HL-60 (cell line): ENCODE measurements around the gene CLEC2D.
"Not testable (repeated sequence)": the region's sequence is repeated elsewhere in the genome, so short reads cannot be mapped to it uniquely, and the experiment has no call there.

Source experiments
- DNase-seq, 2 experiments: peaks; one replicate each; pipeline ENCODE4 v3.0.0-alpha.2; 2010 to 2020; ENCODE audit warnings: low read depth in 1 of 2, low spot score in 1 of 2
- H3K27ac ChIP-seq: fragments of 250-450 bp; sonication (Bioruptor Pico); replicated peaks from 2 replicates; pipeline ENCODE4 v1.5.1; 2020; ENCODE audit warnings: mild to moderate bottlenecking, moderate library complexity
- H3K27me3 ChIP-seq: fragments of 250-450 bp; sonication (Bioruptor Pico); 2 replicates; pipeline ENCODE4 v1.5.1; 2021; ENCODE audit warnings: mild to moderate bottlenecking, moderate library complexity; ENCODE audit not compliant: insufficient read depth, poor library complexity, severe bottlenecking
- H3K4me3 ChIP-seq: replicated peaks from 2 replicates; pipeline ENCODE4 v1.5.1; 2011; ENCODE audit warnings: mild to moderate bottlenecking, control low read depth, low read length; ENCODE audit not compliant: insufficient read depth
- GABPA ChIP-seq: IDR thresholded peaks from 2 replicates; pipeline ENCODE4 v1.6.1; 2012; ENCODE audit warnings: low read depth
- POLR2AphosphoS5 ChIP-seq: IDR thresholded peaks from 2 replicates; pipeline ENCODE4 v1.6.1; 2012; ENCODE audit warnings: low read depth
- SPI1 ChIP-seq: IDR thresholded peaks from 2 replicates; pipeline ENCODE4 v1.6.1; 2012; ENCODE audit warnings: low read depth, mild to moderate bottlenecking, borderline replicate concordance
- TF ChIP-seq, protein P1 (sequence below): IDR thresholded peaks from 2 replicates; pipeline ENCODE4 v1.6.1; 2012; ENCODE audit warnings: low read depth; ENCODE audit not compliant: insufficient replicate concordance
- TF ChIP-seq, protein P2 (sequence below): IDR thresholded peaks from one replicate; pipeline ENCODE4 v1.5.1; 2011; ENCODE audit warnings: low read length, control low read depth, inconsistent platforms; ENCODE audit not compliant: insufficient read depth

CLEC2D gene

DNA sequence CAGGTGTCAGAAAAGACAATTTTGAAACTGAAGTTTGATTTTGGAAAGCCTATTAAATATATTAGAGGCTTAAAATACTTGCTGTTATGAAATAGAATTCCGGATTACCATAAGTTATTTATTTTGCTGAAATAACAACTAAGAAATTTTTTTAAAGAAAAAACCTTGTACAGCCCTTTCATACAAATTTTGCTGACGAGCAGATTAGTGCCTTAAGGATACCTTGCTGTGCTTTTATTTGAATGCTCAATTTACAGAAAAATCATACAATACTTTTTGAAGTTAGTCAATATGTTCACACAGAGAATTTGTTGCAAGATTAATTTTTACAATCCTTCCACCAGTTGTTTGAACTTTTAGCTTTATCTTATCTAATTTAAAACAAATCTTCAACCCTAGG lies 29.5 kb upstream of the CLEC2D start:
- Histone ChIP-seq H3K27me3 (no peaks in the 10 kb centered on the region), H3K4me3 (no peak overlapping the region), H3K27ac (no peak overlapping the region)
- no peak for TF ChIP-seq POLR2AphosphoS5
- TF ChIP-seq, protein P1, sequence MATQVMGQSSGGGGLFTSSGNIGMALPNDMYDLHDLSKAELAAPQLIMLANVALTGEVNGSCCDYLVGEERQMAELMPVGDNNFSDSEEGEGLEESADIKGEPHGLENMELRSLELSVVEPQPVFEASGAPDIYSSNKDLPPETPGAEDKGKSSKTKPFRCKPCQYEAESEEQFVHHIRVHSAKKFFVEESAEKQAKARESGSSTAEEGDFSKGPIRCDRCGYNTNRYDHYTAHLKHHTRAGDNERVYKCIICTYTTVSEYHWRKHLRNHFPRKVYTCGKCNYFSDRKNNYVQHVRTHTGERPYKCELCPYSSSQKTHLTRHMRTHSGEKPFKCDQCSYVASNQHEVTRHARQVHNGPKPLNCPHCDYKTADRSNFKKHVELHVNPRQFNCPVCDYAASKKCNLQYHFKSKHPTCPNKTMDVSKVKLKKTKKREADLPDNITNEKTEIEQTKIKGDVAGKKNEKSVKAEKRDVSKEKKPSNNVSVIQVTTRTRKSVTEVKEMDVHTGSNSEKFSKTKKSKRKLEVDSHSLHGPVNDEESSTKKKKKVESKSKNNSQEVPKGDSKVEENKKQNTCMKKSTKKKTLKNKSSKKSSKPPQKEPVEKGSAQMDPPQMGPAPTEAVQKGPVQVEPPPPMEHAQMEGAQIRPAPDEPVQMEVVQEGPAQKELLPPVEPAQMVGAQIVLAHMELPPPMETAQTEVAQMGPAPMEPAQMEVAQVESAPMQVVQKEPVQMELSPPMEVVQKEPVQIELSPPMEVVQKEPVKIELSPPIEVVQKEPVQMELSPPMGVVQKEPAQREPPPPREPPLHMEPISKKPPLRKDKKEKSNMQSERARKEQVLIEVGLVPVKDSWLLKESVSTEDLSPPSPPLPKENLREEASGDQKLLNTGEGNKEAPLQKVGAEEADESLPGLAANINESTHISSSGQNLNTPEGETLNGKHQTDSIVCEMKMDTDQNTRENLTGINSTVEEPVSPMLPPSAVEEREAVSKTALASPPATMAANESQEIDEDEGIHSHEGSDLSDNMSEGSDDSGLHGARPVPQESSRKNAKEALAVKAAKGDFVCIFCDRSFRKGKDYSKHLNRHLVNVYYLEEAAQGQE: no peak
- TF ChIP-seq GABPA: no peak
- TF ChIP-seq SPI1: no peak
- TF ChIP-seq, protein P2, sequence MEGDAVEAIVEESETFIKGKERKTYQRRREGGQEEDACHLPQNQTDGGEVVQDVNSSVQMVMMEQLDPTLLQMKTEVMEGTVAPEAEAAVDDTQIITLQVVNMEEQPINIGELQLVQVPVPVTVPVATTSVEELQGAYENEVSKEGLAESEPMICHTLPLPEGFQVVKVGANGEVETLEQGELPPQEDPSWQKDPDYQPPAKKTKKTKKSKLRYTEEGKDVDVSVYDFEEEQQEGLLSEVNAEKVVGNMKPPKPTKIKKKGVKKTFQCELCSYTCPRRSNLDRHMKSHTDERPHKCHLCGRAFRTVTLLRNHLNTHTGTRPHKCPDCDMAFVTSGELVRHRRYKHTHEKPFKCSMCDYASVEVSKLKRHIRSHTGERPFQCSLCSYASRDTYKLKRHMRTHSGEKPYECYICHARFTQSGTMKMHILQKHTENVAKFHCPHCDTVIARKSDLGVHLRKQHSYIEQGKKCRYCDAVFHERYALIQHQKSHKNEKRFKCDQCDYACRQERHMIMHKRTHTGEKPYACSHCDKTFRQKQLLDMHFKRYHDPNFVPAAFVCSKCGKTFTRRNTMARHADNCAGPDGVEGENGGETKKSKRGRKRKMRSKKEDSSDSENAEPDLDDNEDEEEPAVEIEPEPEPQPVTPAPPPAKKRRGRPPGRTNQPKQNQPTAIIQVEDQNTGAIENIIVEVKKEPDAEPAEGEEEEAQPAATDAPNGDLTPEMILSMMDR: no peak
- no peak for DNase-seq

DNA sequence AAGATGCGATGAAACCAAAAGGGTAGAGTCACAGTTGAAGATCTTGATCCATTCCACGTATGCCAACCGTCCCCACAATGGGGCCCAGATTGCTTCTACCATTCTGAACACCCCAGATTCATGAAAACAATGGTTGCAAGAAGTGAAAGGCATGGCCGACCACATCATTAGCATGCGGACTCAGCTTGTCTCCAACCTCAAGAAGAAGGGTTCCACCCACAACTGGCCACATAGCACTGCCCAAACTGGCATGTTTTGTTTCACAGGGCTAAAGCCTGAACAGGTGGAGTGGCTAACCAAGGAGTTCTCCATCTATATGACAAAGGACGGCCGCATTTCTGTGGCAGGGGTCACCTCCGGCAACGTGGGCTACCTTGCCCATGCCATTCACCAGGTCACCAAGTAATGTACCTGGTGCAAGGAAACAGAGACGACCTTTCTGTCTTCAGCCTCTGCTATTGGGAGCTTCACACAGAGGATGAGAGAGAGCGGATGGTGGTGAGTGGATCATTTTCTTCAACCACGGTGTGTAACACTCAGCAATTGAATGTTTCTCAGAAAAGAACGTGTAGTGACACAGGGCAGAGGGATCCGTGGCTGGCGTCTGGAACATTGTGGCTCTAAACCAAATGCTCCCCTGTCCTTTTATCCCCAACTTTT lies 26.8 kb upstream of the CLEC2D start:
- Histone ChIP-seq H3K27me3 (no peaks in the 10 kb centered on the region), H3K4me3 (no peak overlapping the region), H3K27ac (no peak overlapping the region)
- TF ChIP-seq, protein P2: no peak
- no peak for TF ChIP-seq POLR2AphosphoS5
- TF ChIP-seq SPI1: no peak
- no peak for TF ChIP-seq GABPA
- TF ChIP-seq, protein P1: no peak
- DNase-seq: no peak

DNA sequence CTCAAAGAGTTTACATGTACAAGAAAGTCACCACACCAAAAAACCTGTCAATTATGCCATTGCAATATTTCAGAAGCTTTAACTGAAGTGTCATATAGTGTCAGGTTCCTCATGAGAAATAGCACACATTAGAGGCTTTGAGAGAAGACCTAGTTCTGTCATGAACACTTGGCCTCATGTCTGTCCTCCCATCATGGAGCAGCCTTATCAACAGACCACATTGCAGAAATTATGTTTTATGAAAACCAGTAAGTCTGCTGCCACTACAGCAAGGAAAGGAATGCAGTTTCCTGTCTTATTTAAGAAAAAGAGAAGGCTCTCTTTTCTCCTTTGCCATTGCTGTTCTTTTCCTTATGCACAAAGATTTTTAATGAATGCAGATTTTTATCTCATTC lies 26.2 kb upstream of the CLEC2D start:
- H3K27ac ChIP-seq: no peak overlapping the region
- no peaks in the 10 kb centered on the region for H3K27me3 ChIP-seq
- DNase-seq: no peak
- TF ChIP-seq GABPA: no peak
- no peak for TF ChIP-seq SPI1
- TF ChIP-seq, protein P2: no peak
- TF ChIP-seq POLR2AphosphoS5: no peak
- H3K4me3 ChIP-seq: no peak overlapping the region

DNA sequence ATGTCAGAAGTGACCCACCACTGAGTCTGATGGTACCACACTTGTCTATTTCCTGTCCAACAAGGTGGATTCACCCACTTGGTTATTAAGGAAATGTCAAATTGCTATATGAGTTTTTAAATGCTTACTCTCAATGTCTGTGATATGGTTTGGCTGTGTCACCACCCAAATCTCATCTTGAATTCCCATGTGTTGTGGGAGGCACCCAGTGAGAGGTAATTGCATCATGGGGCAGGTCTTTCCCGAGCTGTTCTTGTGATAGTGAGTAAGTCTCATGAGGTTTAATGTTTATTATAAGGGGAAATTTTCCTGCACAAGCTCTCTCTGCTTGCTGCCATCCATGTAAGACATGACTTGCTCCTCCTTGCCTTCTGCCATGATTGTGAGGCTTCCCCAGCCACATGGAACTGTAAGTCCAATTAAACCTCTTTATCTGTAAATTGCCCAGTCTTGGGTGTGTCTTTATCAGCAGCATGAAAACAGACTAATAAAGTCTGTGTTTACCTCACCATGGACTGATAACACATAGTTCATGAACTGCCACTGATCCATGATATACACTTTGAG lies 24.4 kb upstream of the CLEC2D start:
- not testable (repeated sequence) for H3K4me3 ChIP-seq, H3K27ac ChIP-seq, DNase-seq

More for the DNA sequence above, 24.4 kb upstream of the CLEC2D start:
- not testable (repeated sequence) for H3K27me3 ChIP-seq
